HepG2 (cell line): ENCODE data around the gene AP1AR. TPM values are rescaled to one million over a fixed set of nuclear protein-coding genes. Genes with fewer than 3 reads are reported as not detected.

Source experiments
- CTCF ChIP-seq: sonication (generic); formaldehyde crosslinking; IDR thresholded peaks from 2 replicates; pipeline ENCODE4 v1.5.0; 2020; ENCODE audit warnings: mild to moderate bottlenecking, missing genetic modification reagents, moderate library complexity
- ETS1 ChIP-seq: sonication (generic); formaldehyde crosslinking; IDR thresholded peaks from 2 replicates; pipeline ENCODE4 v1.4.0; 2020; ENCODE audit warnings: missing genetic modification reagents
- HIVEP1 ChIP-seq: sonication (generic); formaldehyde crosslinking; IDR thresholded peaks from 2 replicates; pipeline ENCODE4 v1.4.0; 2020; ENCODE audit warnings: mild to moderate bottlenecking, missing genetic modification reagents
- HMGXB3 ChIP-seq: sonication (generic); formaldehyde crosslinking; IDR thresholded peaks from 2 replicates; pipeline ENCODE4 v1.4.0; 2020; ENCODE audit warnings: missing genetic modification reagents, borderline replicate concordance
- KDM5B ChIP-seq: sonication (generic); formaldehyde crosslinking; IDR thresholded peaks from 2 replicates; pipeline ENCODE4 v1.4.0; 2020; ENCODE audit warnings: missing genetic modification reagents, mild to moderate bottlenecking, borderline replicate concordance
- POLR2AphosphoS2 ChIP-seq: IDR thresholded peaks from 2 replicates; pipeline ENCODE4 v1.6.1; 2011; ENCODE audit warnings: low read depth, low read length, improper control_type of control experiment
- SIX4 ChIP-seq: sonication (generic); formaldehyde crosslinking; IDR thresholded peaks from 2 replicates; pipeline ENCODE4 v1.4.0; 2020; ENCODE audit warnings: missing genetic modification reagents
- SNRNP70 ChIP-seq: fragments of 200-400 bp; formaldehyde crosslinking; IDR thresholded peaks from 2 replicates; pipeline ENCODE4 v1.6.1; 2017; ENCODE audit warnings: mild to moderate bottlenecking, low read depth, low read length, moderate library complexity
- TCF7 ChIP-seq: sonication (generic); IDR thresholded peaks from 2 replicates; pipeline ENCODE4 v1.6.1; 2016; ENCODE audit warnings: antibody characterized with exemption, low read depth
- ZNF354B ChIP-seq: sonication (generic); formaldehyde crosslinking; IDR thresholded peaks from 2 replicates; pipeline ENCODE4 v1.8.0; 2022; ENCODE audit warnings: mild to moderate bottlenecking, missing genetic modification reagents
- ZNF614 ChIP-seq: IDR thresholded peaks from 2 replicates; pipeline ENCODE4 v1.6.1; 2018; ENCODE audit warnings: missing biosample characterization, missing genetic modification reagents, inconsistent platforms, borderline replicate concordance
- ZNF660 ChIP-seq: sonication (generic); formaldehyde crosslinking; IDR thresholded peaks from 2 replicates; pipeline ENCODE4 v1.5.1; 2020; ENCODE audit warnings: mild to moderate bottlenecking, low read depth, missing genetic modification reagents, borderline replicate concordance
- ZNF670 ChIP-seq: sonication (generic); formaldehyde crosslinking; IDR thresholded peaks from 2 replicates; pipeline ENCODE4 v1.8.0; 2022; ENCODE audit warnings: mild to moderate bottlenecking, missing genetic modification reagents, borderline replicate concordance
- ZNF720 ChIP-seq: sonication (generic); formaldehyde crosslinking; IDR thresholded peaks from 2 replicates; pipeline ENCODE4 v1.4.0; 2020; ENCODE audit warnings: missing genetic modification reagents
- polyA plus RNA-seq, 8 experiments: library from polyadenylated mRNA; depleted of rRNA in 3 of 8; stranded (reverse) in 7 of 8; unstranded in 1 of 8; fragments of >200 nt; fragmentation: Illumina TruSeq in 4 of 8; extraction: Trizol in 4 of 8; gene quantifications; 2 replicates each; pipeline versions ENCODE4 v1.2.1 to v1.2.3, GENCODE V29; 2011 to 2016; ENCODE audit warnings: low read depth in 4 of 8, missing spikeins in 1 of 8, mixed read lengths in 1 of 8; ENCODE audit not compliant: insufficient read depth in 1 of 8
- total RNA-seq, 5 experiments: library from RNA; depleted of rRNA; stranded (reverse); fragments of >200 nt; fragmentation: Illumina TruSeq; extraction: Trizol; gene quantifications; 2 replicates each; pipeline ENCODE4 v1.2.3, GENCODE V29; 2016; ENCODE audit warnings: low read depth in 1 of 5
- TF ChIP-seq, protein P1 (sequence below): sonication (generic); formaldehyde crosslinking; IDR thresholded peaks from 2 replicates; pipeline ENCODE4 v1.4.0; 2020; ENCODE audit warnings: mild to moderate bottlenecking, missing genetic modification reagents, borderline replicate concordance
- TF ChIP-seq, protein P2 (sequence below): sonication (generic); formaldehyde crosslinking; IDR thresholded peaks from 2 replicates; pipeline ENCODE4 v1.5.0; 2020; ENCODE audit warnings: missing genetic modification reagents, mild to moderate bottlenecking, borderline replicate concordance

The AP1AR gene
- total and polyA plus RNA-seq, 2 of the 13 experiments (the other 11 are each of a cell fraction or from before 2014, with no cell fraction given) = 24.9 to 39.9 TPM

GRCh38 chr4:112203593-112203992 lies 28.0 kb upstream of the AP1AR start (continued):
- TF ChIP-seq, protein P1, sequence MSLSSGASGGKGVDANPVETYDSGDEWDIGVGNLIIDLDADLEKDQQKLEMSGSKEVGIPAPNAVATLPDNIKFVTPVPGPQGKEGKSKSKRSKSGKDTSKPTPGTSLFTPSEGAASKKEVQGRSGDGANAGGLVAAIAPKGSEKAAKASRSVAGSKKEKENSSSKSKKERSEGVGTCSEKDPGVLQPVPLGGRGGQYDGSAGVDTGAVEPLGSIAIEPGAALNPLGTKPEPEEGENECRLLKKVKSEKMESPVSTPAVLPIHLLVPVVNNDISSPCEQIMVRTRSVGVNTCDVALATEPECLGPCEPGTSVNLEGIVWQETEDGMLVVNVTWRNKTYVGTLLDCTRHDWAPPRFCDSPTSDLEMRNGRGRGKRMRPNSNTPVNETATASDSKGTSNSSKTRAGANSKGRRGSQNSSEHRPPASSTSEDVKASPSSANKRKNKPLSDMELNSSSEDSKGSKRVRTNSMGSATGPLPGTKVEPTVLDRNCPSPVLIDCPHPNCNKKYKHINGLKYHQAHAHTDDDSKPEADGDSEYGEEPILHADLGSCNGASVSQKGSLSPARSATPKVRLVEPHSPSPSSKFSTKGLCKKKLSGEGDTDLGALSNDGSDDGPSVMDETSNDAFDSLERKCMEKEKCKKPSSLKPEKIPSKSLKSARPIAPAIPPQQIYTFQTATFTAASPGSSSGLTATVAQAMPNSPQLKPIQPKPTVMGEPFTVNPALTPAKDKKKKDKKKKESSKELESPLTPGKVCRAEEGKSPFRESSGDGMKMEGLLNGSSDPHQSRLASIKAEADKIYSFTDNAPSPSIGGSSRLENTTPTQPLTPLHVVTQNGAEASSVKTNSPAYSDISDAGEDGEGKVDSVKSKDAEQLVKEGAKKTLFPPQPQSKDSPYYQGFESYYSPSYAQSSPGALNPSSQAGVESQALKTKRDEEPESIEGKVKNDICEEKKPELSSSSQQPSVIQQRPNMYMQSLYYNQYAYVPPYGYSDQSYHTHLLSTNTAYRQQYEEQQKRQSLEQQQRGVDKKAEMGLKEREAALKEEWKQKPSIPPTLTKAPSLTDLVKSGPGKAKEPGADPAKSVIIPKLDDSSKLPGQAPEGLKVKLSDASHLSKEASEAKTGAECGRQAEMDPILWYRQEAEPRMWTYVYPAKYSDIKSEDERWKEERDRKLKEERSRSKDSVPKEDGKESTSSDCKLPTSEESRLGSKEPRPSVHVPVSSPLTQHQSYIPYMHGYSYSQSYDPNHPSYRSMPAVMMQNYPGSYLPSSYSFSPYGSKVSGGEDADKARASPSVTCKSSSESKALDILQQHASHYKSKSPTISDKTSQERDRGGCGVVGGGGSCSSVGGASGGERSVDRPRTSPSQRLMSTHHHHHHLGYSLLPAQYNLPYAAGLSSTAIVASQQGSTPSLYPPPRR (CRISPR knock-in tag) = peak; percentile 87
- TF ChIP-seq ZNF660 = no peak
- no peak for TF ChIP-seq ZNF720 (CRISPR knock-in tag)
- no peak for TF ChIP-seq ETS1
- no peak for TF ChIP-seq SNRNP70
- TF ChIP-seq, protein P2, sequence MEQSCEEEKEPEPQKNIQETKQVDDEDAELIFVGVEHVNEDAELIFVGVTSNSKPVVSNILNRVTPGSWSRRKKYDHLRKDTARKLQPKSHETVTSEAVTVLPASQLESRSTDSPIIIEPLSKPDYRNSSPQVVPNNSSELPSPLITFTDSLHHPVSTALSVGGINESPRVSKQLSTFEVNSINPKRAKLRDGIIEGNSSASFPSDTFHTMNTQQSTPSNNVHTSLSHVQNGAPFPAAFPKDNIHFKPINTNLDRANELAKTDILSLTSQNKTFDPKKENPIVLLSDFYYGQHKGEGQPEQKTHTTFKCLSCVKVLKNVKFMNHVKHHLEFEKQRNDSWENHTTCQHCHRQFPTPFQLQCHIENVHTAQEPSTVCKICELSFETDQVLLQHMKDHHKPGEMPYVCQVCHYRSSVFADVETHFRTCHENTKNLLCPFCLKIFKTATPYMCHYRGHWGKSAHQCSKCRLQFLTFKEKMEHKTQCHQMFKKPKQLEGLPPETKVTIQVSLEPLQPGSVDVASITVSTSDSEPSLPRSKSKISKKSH (CRISPR knock-in tag) = no peak
- no peak for TF ChIP-seq HIVEP1 (CRISPR knock-in tag)
- no peak for TF ChIP-seq ZNF614 (CRISPR knock-in tag)
- TF ChIP-seq TCF7 = peak; percentile 76
- TF ChIP-seq KDM5B (CRISPR knock-in tag) = no peak
- TF ChIP-seq POLR2AphosphoS2 = no peak
- no peak for TF ChIP-seq ZNF670
- peak; percentile 38; the same call in 1 of the 2 replicates for TF ChIP-seq SIX4
- no peak for TF ChIP-seq ZNF354B (CRISPR knock-in tag)
- TF ChIP-seq CTCF (CRISPR knock-in tag) = no peak
- no peak for TF ChIP-seq HMGXB3 (CRISPR knock-in tag)
